Measurements from ENCODE around the gene ADORA1.

Gene ADORA1

DNA sequence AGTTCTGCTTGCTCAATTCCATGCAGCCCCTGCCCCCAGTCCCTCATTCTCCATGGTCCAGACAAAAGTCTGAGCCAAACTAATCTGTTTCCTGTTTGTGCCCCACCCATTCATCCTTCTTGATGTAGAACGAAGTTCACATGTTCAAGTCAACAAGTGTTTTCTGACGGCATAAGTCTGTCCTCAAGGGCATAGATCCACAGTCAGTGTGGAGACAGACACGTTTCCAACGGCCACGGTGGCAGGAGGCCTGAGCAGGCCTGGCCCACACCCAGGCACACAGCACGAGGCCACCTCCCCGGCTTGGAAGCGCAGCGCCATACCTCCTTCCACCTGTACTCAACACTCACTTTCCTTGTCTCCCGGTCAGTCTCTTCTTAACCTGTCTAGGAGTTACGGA lies 16.1 kb downstream of the ADORA1 start:
- DNase-seq, result no peak

DNA sequence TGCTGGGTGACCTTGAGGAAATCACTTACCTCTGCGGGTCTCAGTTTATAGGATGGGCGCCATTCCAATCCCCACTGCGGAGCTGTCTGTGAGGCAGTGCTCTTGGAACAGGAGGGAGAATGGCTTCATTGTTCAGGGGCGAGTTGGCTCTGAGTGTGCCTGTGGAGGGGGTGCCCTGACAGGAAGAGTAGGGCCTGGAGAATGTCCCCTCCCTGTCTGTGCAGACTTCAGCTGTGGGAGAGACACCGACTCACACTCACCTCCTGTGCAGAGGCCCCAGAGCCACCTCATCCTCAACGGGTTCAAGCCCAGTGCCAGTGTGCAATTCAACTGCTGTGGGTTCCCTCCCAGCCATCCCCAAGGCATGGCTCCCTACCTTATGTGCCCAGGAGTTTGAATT lies 17.1 kb downstream of the ADORA1 start:
- DNase-seq, result no peak

- DNase-seq, result no peak
Observed at GRCh38 chr1:203145321-203146041, 18.0 kb downstream of the ADORA1 start.

- no peak for DNase-seq
Observed at GRCh38 chr1:203146042-203146369, 18.5 kb downstream of the ADORA1 start.

DNA sequence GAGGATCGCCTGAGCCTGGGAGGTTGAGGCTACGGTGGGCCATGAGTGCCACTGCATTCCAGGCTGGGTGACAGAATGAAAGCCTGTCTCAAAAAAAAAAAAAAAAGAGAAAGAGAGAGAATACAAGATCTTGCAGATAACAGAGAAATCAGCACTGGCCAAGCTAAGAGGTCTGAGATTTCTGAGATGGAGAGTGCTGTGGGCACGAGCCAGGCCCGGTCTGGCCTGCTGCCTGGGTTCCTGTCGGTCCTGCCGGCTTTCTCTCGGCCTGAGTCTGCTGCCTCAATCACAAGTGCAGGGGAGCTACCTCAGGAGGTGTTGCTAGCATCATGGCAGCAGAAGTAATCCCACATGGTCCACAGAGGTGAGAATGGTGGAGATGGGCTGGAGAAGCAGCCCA lies 19.0 kb downstream of the ADORA1 start:
- no peak for DNase-seq

GRCh38 chr1:203147376-203147775 lies 19.9 kb downstream of the ADORA1 start:
- DNase-seq, result no peak

- peak; percentile 42 for DNase-seq
Observed at GRCh38 chr1:203148127-203148526, 20.6 kb downstream of the ADORA1 start.

- DNase-seq, result no peak
Observed at GRCh38 chr1:203148579-203148978, 21.1 kb downstream of the ADORA1 start.

DNA sequence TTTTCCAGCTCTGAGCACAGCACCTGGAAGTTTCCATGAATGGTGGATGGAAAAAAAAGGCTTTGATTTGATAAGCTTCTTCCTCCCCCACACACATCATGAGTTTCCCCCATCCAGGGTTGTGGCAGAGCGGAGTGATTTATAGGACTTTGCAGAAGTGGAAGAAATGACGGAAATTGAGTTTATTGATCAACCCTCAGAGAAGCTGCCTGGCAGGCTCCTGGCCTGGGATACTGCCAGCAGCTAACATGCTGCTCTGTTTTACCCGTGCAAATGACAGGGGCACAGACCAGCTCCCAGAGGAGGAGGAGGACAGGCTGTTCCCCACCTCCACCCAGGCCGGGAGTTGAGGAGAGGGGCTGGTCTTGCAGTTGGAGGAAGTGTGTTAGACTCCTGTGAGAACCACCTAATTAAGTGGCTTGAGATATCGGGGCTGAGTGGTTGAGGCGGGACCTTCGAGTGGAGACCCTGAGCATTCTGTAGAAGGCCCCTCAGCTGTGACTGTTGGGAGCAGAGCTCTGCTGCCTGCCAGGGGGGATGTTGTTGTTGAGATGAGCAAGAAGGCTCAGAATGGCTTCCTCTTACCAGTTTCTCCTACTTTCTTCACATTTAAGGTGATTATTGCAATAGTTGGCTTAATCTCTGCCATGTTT lies 21.8 kb downstream of the ADORA1 start:
- no peak for DNase-seq

GRCh38 chr1:203150511-203151297 lies 23.2 kb downstream of the ADORA1 start:
- DNase-seq, result peak; percentile 52

DNA sequence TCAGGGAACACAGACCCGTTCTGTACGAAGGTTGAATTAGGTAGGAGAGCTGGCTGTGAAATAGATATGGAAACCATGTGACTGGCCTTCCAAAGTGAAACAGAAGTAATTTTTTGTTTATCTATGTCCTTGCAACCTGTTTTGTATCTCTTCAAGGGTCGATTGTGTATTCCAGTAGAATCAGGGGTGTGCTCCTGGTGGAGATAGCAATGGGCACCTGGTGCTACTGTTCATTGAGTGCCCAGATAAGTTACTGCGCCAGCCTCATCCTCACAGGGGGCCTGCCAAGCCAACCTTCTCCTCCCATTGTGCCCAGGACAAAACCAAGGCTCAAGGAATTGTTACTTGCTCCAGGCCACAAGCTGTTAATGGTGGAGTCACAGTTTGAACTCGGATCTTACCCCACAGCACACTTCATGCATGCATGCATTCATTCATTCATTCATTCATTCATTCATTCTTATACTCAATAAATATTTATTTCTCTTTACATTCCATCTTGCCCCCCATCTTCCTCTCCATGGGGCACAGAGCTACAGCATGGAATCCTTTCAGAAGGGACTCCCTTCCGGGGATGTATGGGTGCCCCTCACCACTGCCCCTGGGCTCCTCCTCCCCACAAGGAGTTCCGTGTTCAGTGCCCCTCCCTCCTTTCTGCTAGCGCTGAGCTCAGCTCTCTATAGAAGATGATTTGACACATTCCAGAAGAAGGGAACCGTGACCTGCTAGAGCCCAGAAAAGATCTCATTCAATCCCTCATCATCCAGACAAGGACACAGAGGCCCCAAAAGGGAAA lies 24.0 kb downstream of the ADORA1 start:
- DNase-seq, result no peak

DNA sequence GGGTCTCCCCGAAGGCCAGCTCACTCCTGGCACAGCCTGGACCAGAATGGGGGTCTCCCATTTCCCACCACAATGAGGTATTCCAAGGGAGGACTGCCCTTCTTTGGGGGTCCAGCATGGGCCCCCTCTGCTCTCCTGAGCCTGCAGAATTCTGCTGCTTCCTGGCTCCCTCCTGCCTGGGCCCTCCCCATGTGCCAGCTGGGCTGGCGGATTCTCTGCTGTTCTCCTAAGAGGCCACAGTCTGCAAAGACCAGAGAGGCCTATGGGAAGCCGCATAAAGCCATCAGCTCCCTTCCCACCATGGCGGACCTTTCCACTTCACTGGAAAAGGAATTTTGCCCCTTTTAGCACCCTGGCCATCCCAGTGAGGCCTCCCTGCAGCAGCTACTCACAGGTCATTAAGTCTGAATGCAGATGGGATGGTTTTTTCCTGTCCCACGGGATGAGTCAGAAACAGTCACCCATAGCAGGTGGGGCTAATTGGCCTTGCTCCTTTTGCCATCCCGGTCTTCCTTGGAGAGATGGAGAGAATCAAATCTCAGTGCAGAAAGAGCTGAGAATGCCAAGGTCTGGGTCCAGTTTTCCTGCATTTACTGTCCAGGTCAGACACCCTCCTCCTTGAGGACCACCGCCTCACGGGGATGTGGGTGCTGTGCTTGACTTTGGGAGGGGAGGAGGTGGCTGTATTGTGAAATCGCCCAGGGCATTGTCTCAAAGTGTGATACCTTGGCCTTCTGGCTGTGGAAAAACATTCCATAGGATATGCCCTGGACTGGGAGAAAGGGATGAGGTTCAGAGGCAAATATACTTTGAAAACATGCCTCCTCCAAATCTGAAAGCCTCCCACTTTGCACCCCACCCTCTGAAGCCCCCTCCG lies 24.9 kb downstream of the ADORA1 start:
- no peak for DNase-seq

DNA sequence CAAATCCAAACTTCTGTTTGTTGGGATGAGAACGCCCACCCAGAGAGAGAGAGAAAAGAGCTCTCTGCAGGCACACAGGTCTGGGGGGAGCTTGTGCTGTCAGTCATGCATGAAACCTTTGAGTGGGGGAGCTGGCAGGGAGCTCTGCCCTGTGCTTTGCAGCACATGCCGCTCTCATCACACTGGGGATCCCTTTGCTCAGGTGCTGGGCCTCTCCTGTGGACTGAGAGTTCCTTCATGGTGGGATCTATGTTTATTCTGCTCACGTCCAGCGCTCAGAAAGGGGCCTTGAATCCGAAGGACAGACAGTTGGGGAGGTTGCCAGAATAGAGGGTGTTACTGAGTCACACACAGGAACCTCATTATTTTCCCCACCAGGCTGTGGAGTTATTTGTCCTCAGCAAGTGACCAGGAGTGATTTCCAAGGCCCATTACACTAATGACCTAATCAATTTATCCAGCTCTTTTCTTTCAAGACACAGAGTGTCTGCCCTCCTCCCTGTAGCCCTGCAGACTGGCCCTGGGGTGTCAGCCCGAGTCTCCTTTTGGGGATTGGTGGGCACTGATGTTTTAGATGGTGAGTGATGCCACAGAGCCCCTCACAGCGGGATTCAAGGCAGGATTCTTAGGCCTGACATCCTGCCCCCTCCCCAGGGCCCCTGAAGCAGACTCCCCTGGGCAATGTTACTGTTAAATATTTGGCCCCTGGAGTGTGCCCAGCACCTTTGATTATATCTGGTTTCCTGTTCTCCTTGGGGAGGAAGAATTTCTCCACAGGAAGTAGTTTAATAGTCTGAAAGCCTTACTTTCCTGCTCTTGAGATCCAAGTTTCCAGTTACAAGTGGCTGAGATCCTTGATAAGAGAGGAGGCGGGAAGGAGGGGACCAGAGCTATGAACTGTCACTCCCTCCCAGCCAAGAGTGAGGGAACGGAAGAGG lies 25.8 kb downstream of the ADORA1 start:
- no peak for DNase-seq

DNA sequence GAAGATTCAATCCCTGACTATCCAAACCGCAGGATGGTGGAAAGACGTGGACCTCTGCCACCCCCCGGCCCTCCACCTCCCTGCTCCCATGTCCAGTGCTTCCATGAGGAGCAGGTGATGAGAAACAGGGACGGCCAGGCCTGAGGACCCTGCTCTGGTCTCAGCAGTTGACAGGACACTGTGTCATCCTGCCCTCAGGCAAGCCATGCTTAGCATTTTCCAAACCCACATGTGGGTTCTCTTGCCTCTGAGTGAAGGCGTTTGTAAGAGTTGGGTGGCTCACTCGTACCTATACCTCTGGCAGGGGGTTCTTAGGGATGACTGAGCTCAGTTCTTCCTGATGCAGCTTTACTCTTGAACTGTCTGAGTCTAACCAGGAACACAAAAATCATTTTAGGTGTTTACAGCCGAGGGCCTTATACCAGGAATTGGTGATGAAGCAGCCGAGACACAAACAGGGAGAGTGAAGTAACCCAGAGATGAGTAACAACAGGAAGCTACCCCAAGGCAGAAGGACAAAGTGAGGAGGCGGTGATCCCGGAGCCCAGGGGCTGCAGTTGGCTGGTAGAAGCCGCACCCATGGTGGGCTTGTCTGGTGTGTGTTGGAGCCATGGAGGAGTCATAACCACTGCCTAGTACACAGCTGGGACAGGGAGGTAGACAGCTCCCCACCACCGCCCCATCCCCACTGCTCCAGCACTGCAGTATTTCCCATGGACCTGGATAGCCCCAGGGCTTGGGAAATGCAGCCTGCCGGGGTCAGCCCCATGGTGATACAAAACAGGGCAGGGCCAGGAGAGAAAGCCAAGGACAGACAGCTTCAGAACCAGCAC lies 26.7 kb downstream of the ADORA1 start:
- no peak for DNase-seq

DNA sequence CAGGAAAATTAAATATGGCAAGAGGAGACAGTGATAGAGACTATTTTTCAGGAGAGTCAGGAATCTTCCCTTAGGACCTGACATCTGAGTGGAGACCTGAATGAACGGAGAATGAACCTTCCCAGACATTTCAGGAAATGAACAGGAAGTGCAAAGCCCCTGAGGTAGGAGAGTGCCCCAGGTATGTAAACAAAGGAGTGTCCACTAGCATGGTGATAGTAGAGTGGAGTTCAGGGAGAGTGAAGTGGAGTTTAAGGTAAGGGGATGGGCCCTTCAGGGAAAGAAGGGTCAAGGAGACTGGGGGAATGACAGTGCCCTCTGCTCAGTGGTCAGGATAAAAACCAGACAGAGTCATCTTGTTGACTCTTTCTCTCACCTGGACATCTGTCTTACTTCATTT lies 28.8 kb downstream of the ADORA1 start:
- no peak for DNase-seq

- DNase-seq, result no peak
Observed at GRCh38 chr1:203158423-203158822, 30.9 kb downstream of the ADORA1 start.

GRCh38 chr1:203158960-203159665 lies 31.6 kb downstream of the ADORA1 start:
- peak; percentile 95 for DNase-seq

DNA sequence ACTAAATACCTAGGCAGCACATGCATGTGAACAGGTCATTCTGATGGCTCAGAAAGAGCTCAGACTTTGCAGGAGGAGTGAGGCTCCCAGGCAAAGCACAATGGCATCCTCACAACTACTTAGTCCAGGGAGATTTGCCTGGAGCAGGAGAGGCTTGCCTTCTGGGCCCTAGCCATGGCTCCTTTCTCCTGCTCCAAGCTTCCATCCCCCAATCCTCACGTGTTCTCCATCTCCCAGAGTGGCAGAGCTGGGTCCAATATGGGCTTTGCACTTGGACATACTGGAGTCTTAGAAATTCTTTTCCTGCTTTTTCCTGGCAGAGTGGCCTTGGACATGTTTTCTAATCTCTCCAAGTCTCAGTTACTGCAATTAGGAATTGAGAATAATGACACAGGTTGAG lies 32.3 kb downstream of the ADORA1 start:
- no peak for DNase-seq

GRCh38 chr1:203161175-203161574 lies 33.6 kb downstream of the ADORA1 start:
- DNase-seq, result no peak
